Stimulated activated naive CD4-positive, alpha-beta T cell treated with Interleukin-2 at 50 U/mL for 16 hours (primary cell): ENCODE measurements around the gene BACH1.
A peak's percentile ranks its signal among the peaks of the same experiment; 100 is the strongest.
"Not testable (repeated sequence)": the region's sequence is repeated elsewhere in the genome, so short reads cannot be mapped to it uniquely, and the experiment has no call there.

Experiments used
- DNase-seq: peaks from one replicate; lab custom pipeline; 2025; lab: John Stamatoyannopoulos, UW

BACH1 gene

DNA sequence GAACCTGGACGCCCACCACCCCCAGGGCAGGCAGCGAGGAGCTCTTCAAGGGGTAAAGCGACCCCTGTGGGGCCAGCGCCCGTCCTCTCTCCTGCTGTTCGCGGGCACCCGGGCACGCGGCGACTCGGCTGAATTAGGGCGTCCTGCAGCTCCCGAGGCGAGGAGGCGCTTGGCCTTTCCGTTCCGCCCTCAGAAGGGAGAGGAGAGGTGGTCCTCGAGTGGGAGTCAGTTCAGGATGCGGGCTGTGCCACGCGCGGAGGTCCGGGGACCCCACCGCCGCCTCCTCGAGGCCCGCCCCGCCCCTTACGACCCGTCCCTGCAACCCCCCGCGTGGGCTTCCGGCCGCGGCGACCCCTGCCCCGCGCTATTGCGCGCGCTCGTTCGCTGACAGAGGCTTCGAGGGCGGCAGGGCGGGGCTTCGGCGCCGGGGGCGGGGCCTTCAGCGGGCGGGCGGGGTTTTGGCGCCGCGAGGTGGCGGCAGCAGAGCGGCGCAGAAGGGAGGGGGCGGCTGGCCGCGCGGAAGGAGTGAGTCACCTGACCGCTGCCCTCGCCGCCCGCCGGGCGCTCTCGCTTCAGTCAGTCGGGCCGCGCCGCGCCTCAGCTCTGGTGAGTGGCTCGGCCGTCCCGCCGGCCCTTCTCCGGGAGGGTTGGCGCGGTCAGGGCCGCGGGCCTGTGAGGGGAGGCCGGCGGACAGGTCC is at the start of gene BACH1:
BACH1 (plus strand) TSS at position 575 of the 698 bp plus-strand sequence. CDS start 22,359 bp downstream, outside the sequence.
- peak; percentile 86 for DNase-seq

DNA sequence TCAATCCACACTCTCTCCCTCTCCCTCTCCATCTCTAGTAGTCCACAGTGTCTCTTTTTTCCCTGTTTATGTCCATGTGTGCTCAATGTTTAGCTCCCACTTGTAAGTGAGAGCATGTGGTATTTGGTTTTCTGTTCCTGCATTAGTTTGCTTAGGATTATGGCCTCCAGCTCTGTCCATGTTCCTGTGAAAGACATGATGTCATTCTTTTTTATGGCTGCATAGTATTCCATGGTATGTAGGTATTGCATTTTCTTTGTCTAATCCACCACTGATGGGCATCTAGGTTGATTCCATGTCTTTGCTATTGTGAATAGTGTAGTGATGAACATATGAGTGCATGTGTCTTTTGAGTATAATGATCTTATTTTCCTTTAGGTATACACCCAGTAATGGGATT is 49.4 kb upstream of the BACH1 start:
- not testable (repeated sequence) for DNase-seq

DNA sequence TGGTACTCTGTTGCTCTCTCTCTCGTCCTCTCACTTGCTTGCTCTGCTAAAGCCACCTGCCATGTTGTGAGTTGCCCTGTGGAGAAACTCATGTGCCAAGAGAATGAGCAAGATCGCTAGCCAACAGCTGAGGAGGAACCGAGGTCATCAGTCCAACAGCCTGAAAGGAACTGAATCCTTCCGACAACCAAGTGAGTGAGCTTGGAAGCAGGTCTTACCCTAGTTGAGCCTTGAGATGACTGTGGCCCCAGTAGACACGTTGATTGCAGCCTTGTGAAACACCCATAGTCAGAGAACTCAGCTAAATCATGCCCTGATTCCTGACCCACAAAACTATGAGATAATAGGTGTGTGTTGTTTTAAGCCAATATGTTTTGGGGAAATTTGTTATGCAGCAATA is 48.1 kb upstream of the BACH1 start:
- no peak for DNase-seq

GRCh38 chr21:29253861-29254260 is 44.9 kb upstream of the BACH1 start:
- DNase-seq = not testable (repeated sequence)

DNA sequence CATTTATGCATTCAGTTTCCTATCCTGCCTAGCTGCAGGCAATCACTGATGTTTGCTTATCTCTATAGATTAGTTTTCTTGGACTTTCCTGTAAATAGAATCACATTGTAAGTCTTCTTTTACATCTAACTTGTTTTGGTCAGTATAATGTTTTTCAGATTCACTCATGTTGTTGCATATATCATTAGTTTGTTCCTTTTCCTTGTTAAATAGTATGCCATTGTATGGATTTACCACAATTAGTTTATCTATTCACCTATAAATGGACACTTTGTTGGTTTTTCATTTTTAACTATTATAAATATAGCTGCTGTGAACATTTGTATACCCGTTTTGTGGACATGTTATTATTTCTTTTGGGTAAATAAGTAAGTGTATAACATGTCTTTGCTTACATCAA is 44.2 kb upstream of the BACH1 start:
- DNase-seq = no peak

- DNase-seq = no peak
Measured at GRCh38 chr21:29256126-29256910, 42.4 kb upstream of the BACH1 start.

DNA sequence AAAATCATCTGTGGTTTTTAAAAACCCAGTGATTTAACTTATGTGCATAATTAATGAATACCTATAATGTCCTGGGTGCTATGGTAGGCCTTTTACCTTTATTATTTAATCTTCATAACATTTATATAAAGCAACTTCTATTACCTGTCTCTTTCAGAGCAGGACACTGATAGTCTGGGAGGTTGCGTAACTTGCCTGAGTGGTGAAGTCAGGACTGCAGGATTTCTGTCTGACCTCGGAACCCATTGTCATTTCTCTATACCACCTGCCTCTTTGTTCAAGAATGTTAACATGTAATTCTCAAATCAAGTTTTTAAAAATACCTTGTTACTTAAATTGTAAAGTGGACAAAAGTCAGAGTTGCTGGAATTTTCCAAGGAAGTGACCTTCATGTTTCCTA is 41.0 kb upstream of the BACH1 start:
- no peak for DNase-seq

DNA sequence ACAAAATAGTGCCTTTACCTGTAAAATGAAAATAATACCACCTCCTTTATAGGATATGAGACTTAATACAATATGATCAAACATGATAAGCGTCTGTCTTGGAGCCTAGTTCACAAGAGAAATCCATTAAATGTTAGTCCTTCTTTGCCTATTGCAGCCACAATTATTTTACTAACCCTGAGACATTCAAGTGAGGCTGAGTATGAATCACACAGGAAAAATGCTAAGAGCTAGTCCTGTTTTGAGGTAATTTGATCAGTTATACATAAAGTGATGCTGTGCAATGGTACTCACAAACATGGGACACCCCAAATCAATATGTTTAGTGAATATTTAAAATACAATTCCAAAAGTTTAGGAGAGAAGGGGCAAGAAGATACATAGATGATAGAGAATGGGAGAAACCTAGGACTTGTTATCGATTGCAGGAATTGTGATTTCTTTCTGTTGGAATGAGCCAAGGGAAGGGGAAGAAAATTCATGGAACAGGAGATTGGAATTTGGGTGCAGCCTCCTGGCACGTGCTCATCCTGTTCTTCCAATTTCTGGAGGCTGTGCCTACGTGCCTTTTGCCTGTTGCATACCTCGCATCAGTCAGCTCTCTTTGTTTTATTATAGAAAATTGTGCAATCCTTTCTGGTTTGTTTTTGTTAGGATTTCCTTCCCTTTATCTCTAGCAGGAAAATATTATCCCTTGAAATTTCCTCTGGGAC is 39.9 kb upstream of the BACH1 start:
- no peak for DNase-seq

DNA sequence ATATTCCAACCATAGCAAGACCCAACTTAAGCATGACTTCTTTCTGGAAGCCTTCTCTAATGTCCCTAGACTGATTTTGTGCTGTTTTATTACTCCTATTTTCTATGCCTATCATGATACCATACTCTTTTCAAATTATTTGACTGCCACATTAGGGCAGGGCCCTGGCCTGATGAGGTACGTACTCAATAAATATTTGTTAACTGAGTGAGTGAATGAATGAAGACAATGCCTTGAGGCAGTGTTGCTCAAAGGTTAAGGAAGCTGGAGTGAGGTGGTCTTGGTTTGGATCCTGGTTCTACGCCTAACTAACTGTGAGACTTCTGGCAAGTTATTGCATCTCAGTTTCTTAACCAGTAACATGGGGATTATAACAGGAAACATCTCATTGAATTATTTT is 38.3 kb upstream of the BACH1 start:
- no peak for DNase-seq

DNA sequence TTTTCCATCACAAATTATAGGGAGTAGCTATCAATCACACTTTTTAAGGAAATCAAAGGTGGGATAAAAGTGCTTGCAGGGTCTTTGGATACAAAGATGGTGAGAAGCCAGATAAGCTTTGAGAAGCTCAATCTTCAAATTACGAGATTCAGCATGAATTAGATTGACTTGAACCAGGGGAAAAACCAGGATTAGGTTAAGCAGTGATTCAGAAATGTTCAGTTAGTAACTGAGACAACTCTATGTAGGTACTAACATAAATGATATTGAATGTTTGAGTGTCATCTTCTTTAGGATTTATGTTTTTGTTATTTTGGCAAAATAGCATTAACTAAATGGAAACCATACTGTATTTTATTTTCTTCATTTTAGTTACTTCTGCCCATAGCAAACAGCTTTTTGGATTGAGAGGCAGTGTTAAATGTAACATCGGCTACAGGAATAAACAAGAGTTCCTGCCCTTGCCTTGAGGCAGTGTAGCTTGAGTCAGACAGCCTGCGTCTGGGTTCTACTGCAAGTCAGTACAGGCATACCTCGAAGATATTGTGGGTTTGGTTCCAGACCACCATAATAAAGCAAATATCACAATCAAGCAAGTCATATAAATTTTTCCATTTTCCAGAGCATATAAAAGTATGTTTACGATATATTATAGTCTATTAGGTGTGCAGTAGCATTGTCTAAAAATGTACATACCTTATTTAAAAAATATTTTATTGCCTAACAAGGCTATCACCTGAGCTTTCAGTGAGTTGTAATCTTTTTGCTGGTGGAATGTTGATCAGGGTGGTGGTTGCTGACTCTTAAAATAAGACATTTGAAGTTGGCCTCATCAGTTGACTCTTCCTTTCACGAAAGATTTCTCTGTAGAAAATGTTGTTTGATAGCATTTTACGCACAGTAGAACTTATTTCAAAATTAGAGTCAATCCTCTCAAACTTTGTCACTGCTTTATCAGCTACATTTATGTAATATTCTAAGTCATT is 36.9 kb upstream of the BACH1 start:
- no peak for DNase-seq

- no peak for DNase-seq
Measured at GRCh38 chr21:29264721-29265120, 34.0 kb upstream of the BACH1 start.

DNA sequence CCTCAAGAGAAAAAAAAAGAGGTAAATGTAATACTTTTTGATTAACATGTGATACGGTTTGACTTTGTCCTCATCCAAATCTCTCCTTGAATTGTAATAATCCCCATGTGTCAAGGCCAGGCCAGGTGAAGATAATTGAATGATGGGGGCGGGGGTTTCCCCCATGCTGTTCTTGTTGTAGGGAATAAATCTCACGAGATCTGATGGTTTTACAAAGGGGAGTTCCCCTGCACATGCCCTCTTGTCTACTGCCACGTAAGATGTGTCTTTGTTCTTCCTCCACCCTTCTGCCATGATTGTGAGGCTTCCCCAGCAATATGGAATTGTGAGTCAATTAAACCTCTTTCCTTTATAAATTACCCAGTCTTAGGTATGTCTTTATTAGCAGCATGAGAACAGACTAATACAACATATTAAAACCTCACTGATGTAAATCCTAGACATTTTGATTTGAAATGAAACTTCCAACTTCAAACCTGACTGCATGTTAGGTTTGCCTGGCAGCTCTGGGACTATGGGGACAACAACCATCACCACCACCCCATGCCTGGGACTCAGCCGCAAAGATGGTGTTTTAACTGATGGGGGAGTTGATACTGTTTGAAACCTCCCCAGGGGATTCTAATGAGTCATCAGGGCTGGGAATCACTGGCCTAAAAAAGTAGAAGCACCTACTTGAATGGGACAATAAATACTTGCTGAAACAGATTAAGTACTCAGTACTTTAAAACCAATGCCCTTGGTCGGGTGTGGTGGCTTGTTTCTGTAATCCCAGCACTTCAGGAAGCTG is 32.8 kb upstream of the BACH1 start:
- DNase-seq = peak; percentile 18

DNA sequence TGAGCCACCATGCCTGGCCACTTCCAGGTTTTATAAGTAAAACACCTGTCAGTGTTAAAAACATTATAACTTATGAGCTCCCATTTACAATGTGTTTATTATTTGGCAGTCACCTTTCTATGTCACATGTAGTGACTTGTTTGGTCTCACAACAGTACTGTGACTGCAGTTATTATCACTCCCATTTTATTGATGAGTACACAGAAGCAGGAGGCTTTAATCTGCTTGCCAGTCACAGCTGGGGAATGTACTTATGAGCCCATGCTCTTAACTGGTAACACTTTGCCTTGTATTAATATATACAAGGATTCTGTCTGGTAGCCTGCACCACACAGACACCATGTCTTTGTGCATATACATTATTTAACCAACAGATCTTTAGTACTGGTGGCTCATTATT is 31.1 kb upstream of the BACH1 start:
- DNase-seq = no peak

DNA sequence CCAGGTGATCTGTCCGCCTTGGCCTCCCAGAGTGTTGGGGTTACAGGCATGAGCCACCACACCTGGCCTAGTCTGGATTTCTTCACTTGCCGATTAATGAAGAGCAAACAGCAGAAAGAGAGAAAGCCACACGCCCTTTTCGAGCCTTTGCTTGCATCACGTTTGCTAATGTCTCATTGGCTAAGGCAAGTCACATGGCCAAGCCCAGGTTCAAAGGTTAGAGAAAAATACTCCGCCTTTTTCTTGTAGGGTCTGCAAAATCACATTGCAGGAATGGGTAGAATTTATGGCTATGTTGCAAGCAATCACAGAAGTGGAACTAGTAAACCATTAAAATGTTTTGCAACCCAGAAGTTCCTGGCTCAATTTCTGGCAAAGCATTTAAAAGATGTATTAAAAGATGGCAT is 26.8 kb upstream of the BACH1 start:
- no peak for DNase-seq

DNA sequence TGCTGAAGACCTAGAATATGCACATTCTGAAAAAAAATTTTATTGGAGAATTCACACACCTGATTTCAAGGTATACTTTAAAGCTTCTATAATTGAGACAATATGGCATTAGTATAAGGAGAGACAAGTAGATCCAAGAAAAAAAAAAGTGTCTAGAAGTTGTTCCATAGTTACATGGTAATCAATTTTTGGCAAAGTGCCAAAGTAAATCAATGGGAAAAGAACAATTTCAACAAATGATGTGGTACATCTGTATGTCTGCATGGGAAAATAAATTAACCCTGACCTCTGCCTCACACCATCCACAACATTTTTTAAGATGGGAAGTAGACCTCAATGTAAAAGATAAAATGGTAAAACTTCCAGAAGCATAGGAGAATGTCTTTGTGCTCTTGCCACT is 21.3 kb upstream of the BACH1 start:
- DNase-seq = no peak

GRCh38 chr21:29279558-29279957 is 19.2 kb upstream of the BACH1 start:
- DNase-seq = no peak

- DNase-seq = not testable (repeated sequence)
Measured at GRCh38 chr21:29281801-29282200, 16.9 kb upstream of the BACH1 start.

DNA sequence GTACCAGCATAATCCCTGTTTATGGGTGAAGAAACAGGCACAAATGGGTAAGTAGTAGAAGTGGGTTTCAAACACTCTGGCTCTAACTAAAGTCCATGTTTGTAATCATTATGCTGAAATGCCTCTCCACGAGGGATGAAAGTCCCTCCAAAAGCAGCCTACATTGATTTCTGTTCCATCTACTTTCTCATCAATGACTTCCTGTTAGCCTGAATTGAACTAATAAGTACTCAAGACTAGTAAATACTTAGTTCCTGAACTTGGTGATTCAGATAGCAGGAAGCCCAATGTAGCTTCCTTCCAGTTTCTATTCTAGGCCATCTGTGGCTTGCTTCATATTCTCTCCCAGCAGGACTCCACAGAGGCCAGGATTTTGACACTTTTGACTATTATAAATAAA is 11.3 kb upstream of the BACH1 start:
- DNase-seq = no peak

- no peak for DNase-seq
Measured at GRCh38 chr21:29288239-29288638, 10.5 kb upstream of the BACH1 start.

- no peak for DNase-seq
Measured at GRCh38 chr21:29289317-29289716, 9.4 kb upstream of the BACH1 start.

DNA sequence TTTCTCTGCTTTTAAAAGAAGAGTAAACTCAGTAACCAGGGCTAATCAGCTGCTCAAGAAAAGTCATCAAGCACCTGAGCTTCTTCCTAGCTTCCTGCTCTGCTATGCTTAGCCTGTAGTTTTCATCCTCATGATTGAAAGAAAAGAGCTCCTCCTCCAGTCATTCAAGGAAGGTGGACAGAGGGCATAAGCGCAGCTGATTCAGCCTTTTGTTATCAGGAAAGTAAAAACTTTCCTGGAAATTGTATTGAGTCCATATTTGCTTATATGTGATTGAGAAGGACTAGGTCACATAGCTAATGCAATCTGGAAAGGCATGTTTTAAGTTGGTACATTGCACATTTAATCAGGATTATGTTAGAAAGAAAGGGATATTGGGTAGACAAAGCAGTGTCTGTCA is 8.5 kb upstream of the BACH1 start:
- DNase-seq = no peak
